HEK293T (cell line): ENCODE measurements around the gene CMPK1.

Source experiments
- ARNT ChIP-seq: fragments of 450-650 bp; IDR thresholded peaks from 2 replicates; pipeline ENCODE4 v1.6.1; 2017; ENCODE audit warnings: mild to moderate bottlenecking
- TF ChIP-seq, protein P1 (sequence below): fragments of 450-650 bp; IDR thresholded peaks from 2 replicates; pipeline ENCODE4 v1.6.1; 2016

DNA sequence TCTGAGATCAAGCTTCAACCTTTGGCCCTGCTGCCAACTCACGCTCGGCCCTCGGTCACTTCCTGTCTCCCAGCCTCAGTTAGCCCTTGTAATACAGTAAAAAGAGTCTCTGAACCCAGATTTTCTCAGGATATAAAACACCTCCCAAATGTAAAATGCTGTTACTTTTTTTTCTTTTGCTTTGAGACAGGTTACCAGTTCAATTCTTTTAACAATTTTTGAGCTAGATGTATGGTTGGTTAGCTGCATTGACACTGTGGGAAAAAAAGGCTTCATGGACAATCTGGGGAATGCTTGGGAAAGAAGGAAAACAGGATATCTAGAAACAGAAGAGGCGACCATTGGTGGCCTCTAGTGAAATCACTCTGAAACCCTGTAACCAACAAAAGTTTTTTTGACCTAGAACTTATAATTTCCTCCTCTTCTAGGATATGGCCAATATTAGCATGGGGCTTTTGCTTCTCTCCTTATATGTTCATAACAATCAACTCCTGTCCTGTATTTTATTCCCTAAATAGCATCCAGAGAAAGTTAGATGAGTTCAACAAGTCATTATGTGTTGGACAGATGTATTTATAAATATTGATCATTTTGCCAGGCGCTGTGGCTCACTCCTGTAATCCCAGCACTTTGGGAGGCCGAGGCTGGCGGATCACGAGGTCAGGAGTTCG, 1.3 kb downstream of the CMPK1 start:
- no peak for TF ChIP-seq ARNT
- TF ChIP-seq, protein P1, sequence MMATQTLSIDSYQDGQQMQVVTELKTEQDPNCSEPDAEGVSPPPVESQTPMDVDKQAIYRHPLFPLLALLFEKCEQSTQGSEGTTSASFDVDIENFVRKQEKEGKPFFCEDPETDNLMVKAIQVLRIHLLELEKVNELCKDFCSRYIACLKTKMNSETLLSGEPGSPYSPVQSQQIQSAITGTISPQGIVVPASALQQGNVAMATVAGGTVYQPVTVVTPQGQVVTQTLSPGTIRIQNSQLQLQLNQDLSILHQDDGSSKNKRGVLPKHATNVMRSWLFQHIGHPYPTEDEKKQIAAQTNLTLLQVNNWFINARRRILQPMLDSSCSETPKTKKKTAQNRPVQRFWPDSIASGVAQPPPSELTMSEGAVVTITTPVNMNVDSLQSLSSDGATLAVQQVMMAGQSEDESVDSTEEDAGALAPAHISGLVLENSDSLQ = no peak
